Measurements from ENCODE around the gene NEK6.

The NEK6 gene

GRCh38 chr9:124281931-124282371 lies 24.2 kb downstream of the NEK6 start:
- ATAC-seq (replicated peaks) (no peak), DNase-seq (no peak)
- Mint-ChIP-seq H3K4me3 (no peak overlapping the region), H3K36me3 (ENCODE audit: insufficient read depth) (no peaks in the 10 kb centered on the region), H3K4me1 (ENCODE audit: low read depth in 2 of 2) (peaks cover 12 to 30% of the 10 kb centered on the region in 2 donors), H3K27me3 (no peaks in the 10 kb centered on the region), H3K9me3 (no peaks in the 10 kb centered on the region), H3K27ac (peak overlapping the region; percentile 31 to 35)

DNA sequence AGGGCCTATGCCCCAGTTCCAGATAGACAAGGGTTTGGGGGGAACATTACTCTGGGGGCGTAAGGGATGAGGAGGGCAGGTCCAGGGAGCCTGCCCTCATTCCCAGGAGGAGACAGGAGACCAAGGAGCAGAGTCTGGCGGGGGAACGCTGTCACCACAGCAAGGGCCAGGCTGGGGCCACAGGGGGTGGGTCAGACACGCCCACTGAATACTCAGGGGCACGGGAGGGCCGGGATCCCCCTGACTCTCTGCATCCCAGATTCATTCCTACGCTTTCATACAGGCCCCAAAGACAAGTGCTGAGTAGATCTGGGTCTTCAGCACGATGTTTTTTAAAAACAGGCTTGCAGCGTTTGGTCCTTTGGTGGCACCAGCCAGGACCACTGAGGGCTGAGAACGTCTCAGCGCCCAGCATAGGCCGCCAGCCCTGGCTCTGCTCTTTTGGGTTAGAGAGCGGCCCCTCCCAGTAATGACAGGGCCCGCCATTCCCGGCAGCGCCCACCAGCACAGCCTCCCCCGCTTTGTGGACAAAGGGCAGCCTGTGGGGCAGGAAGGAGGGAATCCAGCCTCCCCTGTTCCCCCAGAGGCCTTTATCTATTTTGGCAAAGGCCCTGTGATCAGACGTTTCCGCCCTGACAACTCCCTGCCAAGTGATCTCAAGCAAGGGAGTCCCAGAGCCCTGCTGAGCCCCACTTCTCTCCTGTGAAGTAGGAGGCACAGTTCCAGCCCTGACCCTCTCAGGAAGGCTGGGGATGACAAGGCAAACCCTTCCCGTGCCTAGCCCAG lies 24.9 kb downstream of the NEK6 start:
- Mint-ChIP-seq H3K9me3 (no peaks in the 10 kb centered on the region), H3K27ac (peak overlapping the region; percentile 31 to 35), H3K4me3 (no peak overlapping the region), H3K4me1 (ENCODE audit: low read depth in 2 of 2) (peaks cover 14 to 34% of the 10 kb centered on the region in 2 donors), H3K36me3 (ENCODE audit: insufficient read depth) (no peaks in the 10 kb centered on the region), H3K27me3 (no peaks in the 10 kb centered on the region)
- DNase-seq (no peak), ATAC-seq (replicated peaks) (no peak)

GRCh38 chr9:124283228-124283814 lies 25.6 kb downstream of the NEK6 start:
- no peak overlapping the region for H3K4me3 Mint-ChIP-seq
- H3K27ac Mint-ChIP-seq: peak overlapping the region; percentile 31 to 49
- H3K9me3 Mint-ChIP-seq: no peaks in the 10 kb centered on the region
- H3K36me3 Mint-ChIP-seq (ENCODE audit: insufficient read depth): no peaks in the 10 kb centered on the region
- H3K27me3 Mint-ChIP-seq: no peaks in the 10 kb centered on the region
- DNase-seq (no peak), ATAC-seq (replicated peaks) (no peak)
- peaks cover 14 to 34% of the 10 kb centered on the region in 2 donors for H3K4me1 Mint-ChIP-seq (ENCODE audit: low read depth in 2 of 2)

DNA sequence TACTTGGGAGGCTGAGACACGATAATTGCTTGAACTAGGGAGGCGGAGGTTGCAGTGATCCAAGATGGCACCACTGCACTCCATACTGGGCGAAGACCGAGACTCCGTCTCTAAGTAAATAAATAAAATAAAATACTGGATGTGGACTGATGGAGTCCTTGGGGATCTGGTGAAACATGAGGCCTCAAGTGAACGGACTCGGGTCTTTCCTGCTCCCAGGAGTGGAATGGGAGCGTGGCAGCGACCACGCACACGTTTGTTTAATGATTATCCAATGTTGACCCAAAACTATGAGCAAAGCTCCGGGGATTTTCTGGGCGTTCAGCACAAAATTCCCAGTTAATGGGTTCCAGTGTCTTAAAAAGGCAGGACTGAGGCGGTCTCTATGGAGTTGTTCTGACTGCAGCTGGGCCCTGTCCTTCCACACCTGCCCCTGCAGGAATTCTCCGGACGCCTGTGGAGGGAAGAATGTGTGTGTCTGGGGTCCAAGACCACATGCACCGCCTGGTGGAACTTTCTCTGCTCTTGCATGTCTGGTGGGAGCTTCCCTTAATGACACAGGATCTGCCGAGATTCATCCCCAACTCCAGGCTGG lies 26.6 kb downstream of the NEK6 start:
- H3K4me3 Mint-ChIP-seq: peak overlapping the region in 1 of 2 donors; percentile 31
- H3K27me3 Mint-ChIP-seq: no peaks in the 10 kb centered on the region
- ATAC-seq (replicated peaks) (no peak), DNase-seq (no peak)
- H3K4me1 Mint-ChIP-seq (ENCODE audit: low read depth in 2 of 2): peaks cover 14 to 37% of the 10 kb centered on the region in 2 donors
- H3K27ac Mint-ChIP-seq: no peak overlapping the region
- no peaks in the 10 kb centered on the region for H3K36me3 Mint-ChIP-seq (ENCODE audit: insufficient read depth)
- H3K9me3 Mint-ChIP-seq: no peaks in the 10 kb centered on the region

DNA sequence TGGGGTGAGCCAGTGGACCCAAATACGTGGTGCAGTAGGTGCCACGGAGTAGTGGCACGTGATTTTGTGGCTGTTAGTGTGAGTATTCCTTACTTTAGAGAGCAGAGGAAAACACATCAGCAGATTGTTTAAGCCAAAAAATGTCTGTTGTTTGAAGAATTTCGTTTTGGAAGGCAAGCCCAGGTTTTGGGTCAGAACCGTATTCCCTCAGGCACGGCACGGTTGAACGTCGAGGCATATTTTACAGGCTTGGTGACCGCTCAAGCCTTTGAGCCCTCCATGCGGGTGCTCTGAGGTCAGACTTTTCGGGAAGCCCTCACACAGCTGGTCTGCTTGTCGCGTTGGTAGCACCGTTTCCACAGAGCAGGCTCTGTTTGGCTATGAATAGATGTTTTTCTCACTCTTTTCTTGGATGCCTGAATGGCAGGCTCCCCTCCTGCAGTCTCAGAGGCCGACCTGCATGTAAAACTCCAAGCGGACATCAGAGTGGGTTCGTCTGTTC lies 27.2 kb downstream of the NEK6 start:
- DNase-seq (no peak), ATAC-seq (replicated peaks) (no peak)
- Mint-ChIP-seq H3K4me1 (ENCODE audit: low read depth in 2 of 2) (peaks cover 14 to 34% of the 10 kb centered on the region in 2 donors), H3K27me3 (no peaks in the 10 kb centered on the region), H3K27ac (peak overlapping the region; percentile 97), H3K9me3 (no peaks in the 10 kb centered on the region), H3K36me3 (ENCODE audit: insufficient read depth) (no peaks in the 10 kb centered on the region), H3K4me3 (peak overlapping the region; percentile 81 to 86)

DNA sequence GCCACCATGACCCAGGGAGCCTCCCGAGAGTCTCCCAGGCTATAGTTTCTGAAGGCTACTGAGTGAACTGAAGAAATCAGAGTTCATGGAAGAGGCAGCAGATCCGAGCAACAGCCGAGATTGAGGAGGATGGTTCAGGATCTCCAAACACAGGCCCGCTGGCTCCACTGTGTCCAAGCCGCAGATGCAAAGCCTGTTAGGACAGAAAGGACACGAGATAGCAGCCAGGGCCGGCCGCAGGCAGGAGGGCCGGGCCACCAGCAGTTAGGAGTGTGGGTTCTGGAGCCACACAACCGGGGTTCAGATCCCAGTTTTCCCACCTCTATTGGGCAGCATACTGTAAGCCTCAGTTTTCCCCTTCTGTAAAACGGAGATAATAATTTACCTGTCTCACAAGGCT lies 27.7 kb downstream of the NEK6 start:
- DNase-seq: no peak
- no peaks in the 10 kb centered on the region for H3K9me3 Mint-ChIP-seq
- H3K27me3 Mint-ChIP-seq: no peaks in the 10 kb centered on the region
- no peak for ATAC-seq (replicated peaks)
- peak overlapping the region; percentile 81 to 86 for H3K4me3 Mint-ChIP-seq
- no peaks in the 10 kb centered on the region for H3K36me3 Mint-ChIP-seq (ENCODE audit: insufficient read depth)
- H3K4me1 Mint-ChIP-seq (ENCODE audit: low read depth in 2 of 2): peaks cover 14 to 34% of the 10 kb centered on the region in 2 donors
- peak overlapping the region; percentile 97 for H3K27ac Mint-ChIP-seq

DNA sequence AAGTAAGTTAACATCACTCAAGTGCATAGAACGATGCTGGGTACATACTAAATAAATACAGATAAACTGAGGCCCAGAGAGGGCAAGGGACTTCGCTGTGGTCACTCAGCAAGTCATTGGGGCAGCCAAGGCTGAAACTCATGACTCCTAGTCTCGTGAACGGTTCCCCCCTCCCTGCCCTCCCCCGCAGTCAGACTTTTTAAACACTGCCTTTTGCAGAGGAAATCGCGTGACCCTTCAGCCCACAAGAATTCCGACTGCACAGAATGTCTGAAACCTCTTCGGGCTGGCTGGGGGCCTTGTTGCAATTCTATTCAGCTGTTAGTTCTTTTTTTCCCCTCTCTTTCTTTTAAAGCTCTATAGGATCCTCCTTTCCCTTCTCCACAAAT lies 28.1 kb downstream of the NEK6 start:
- peak overlapping the region; percentile 81 to 86 for H3K4me3 Mint-ChIP-seq
- DNase-seq (peak; percentile 20 to 27 (median 23)), ATAC-seq (replicated peaks) (peak; percentile 65)
- peaks cover 16 to 34% of the 10 kb centered on the region in 2 donors for H3K4me1 Mint-ChIP-seq (ENCODE audit: low read depth in 2 of 2)
- H3K36me3 Mint-ChIP-seq (ENCODE audit: insufficient read depth): no peaks in the 10 kb centered on the region
- no peaks in the 10 kb centered on the region for H3K9me3 Mint-ChIP-seq
- no peaks in the 10 kb centered on the region for H3K27me3 Mint-ChIP-seq
- H3K27ac Mint-ChIP-seq: peak overlapping the region; percentile 97

DNA sequence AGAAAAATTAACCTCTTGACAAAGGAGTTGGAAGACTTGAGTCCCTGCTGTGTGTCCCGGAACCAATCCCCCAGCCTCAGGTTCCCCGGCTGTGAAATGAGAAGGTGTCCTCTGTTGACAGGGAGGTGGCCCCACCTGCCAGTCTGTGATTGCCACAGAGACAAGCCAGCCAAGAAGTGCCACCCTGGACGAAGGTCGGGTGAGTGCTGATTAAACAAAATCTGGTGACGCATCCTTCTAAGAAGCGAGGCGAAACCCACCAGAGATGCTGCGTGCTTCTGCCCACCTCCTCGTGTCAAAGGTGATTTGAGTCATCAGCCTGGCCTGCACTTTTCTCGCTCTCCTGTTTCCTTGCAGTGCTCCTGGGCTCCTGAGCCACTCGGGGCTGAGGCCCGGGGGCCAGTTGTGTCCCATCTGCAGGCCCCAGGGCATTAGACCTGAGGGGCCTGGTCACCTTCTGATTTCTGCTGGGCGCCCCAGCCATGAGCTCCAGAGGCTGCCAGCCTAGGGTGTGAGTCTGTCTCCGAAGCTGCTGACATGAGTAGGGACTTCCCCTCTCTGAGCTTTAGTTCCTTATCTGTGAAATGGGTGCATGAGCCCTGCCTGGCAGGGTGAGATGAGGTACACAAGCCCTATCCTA lies 28.7 kb downstream of the NEK6 start:
- Mint-ChIP-seq H3K4me1 (ENCODE audit: low read depth in 2 of 2) (peaks cover 21 to 33% of the 10 kb centered on the region in 2 donors), H3K36me3 (ENCODE audit: insufficient read depth) (no peaks in the 10 kb centered on the region), H3K4me3 (peak overlapping the region; percentile 81 to 86), H3K9me3 (no peaks in the 10 kb centered on the region), H3K27me3 (no peaks in the 10 kb centered on the region), H3K27ac (peak overlapping the region; percentile 97)
- peak; percentile 25 to 32 (median 30) for DNase-seq
- peak; percentile 77 for ATAC-seq (replicated peaks)

DNA sequence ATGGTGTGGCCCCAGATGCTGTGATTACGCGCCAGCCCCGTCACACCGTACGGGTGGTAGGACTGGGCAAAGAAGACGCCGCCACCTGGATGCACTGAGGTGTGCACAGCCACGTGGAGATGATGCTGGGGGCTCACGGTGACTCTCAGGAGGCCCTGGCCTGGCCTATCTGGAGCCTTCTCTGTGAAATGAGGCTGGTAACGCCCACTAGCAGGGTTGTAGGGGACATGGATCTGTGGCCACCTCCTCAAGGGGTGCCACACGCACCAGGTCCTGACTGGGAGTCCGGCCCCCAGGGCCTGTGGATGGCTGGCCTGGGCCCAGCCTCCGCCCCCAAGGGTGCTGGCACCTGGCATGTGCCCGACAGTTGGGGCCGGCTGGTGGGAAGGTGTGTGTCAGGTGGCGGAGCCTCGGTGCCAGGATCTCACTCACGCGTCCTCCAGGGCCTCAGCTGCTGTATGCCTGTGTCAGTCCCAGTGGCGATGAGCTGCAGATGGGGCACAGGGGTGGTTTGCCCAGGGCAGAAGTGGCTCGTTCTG lies 32.4 kb downstream of the NEK6 start:
- Mint-ChIP-seq H3K4me3 (no peak overlapping the region), H3K27ac (no peak overlapping the region), H3K27me3 (no peaks in the 10 kb centered on the region), H3K4me1 (ENCODE audit: low read depth in 2 of 2) (peaks cover 37 to 39% of the 10 kb centered on the region in 2 donors), H3K36me3 (ENCODE audit: insufficient read depth) (no peaks in the 10 kb centered on the region), H3K9me3 (no peaks in the 10 kb centered on the region)
- no peak for ATAC-seq (replicated peaks)
- no peak for DNase-seq

DNA sequence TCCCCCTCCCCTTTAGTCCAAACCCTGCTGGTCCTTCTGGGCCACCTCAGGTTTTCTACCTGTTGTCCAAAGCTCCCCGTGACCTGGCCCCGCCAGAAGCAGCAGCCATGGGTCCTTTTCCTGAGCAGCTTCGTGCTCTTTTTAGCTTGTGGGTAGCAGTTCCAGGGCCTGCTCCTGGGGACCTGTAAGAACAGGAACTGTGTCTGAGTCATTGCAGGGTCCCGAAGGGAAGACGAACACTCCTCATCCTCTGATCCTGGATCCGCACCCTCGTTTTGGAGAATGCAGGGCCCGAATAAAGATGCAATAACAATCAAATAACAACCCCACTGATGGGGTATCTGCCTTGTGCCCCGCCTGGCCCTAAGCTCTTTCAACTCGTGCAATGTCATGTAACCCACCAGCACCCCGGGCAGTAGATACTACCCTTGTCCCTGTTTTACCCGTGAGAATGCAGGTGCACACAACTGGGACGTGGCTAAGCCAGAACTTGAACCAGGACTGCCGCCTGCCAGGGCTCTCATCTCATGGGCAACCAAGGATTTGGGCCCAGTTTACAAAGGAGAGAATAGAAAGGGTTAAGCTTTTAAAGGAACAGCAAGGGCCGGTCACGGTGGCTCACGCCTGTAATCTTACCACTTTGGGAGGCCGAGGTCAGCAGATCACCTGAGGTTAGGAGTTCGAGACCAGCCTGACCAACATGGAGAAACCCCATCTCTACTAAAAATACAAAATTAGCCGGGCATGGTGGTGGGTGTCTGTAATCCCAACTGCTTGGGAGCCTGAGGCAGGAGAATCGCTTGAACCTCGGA lies 33.2 kb downstream of the NEK6 start:
- Mint-ChIP-seq H3K9me3 (no peaks in the 10 kb centered on the region), H3K4me3 (peak overlapping the region in 1 of 2 donors; percentile 48), H3K4me1 (ENCODE audit: low read depth in 2 of 2) (peaks cover 35 to 36% of the 10 kb centered on the region in 2 donors), H3K27ac (peak overlapping the region; percentile 71 to 88), H3K36me3 (ENCODE audit: insufficient read depth) (no peaks in the 10 kb centered on the region), H3K27me3 (no peaks in the 10 kb centered on the region)
- ATAC-seq (replicated peaks) (no peak), DNase-seq (no peak)

GRCh38 chr9:124291801-124292396 lies 34.1 kb downstream of the NEK6 start:
- no peak for DNase-seq
- H3K36me3 Mint-ChIP-seq (ENCODE audit: insufficient read depth): no peaks in the 10 kb centered on the region
- H3K4me3 Mint-ChIP-seq: no peak overlapping the region
- H3K9me3 Mint-ChIP-seq: no peaks in the 10 kb centered on the region
- H3K27me3 Mint-ChIP-seq: no peaks in the 10 kb centered on the region
- ATAC-seq (replicated peaks): peak; percentile 58
- peaks cover 27 to 31% of the 10 kb centered on the region in 2 donors for H3K4me1 Mint-ChIP-seq (ENCODE audit: low read depth in 2 of 2)
- peak overlapping the region; percentile 84 to 88 for H3K27ac Mint-ChIP-seq

All from effector memory CD8-positive, alpha-beta T cell (primary cell).